ENCODE results near the gene MAP3K2.

GRCh38 chr2:127406454-127406853, 18.7 kb upstream of the MAP3K2 start:
- TF ChIP-seq CTCF (IDR thresholded peaks at IDR 0.05; ENCODE audit: poor library complexity, severe bottlenecking) (no peak), MXI1 (conservative IDR thresholded peaks at IDR 0.05; ENCODE audit: poor library complexity, severe bottlenecking) (no peak), EP300 (conservative IDR thresholded peaks at IDR 0.05; ENCODE audit: poor library complexity, severe bottlenecking) (no peak), POLR2AphosphoS5 (IDR thresholded peaks at IDR 0.05) (no peak), SMC3 (conservative IDR thresholded peaks at IDR 0.05; ENCODE audit: poor library complexity) (no peak), TAF1 (IDR thresholded peaks at IDR 0.05; ENCODE audit: low read depth) (no peak), REST (IDR thresholded peaks at IDR 0.05; ENCODE audit: borderline replicate concordance) (no peak), EZH2 (IDR thresholded peaks at IDR 0.05; ENCODE audit: borderline replicate concordance, insufficient read depth, low read length, poor library complexity, severe bottlenecking) (no peak), RAD21 (conservative IDR thresholded peaks at IDR 0.05) (no peak)
